Measurements from ENCODE around the gene APOBEC2.

Gene APOBEC2

GRCh38 chr6:41083072-41083471 lies 30.1 kb downstream of the APOBEC2 start:
- no peak for DNase-seq (ENCODE audit: low read depth in 2 of 2, low spot score in 1 of 2)

GRCh38 chr6:41085182-41085581 lies 32.2 kb downstream of the APOBEC2 start:
- no peak for DNase-seq (ENCODE audit: low read depth in 2 of 2, low spot score in 1 of 2)

GRCh38 chr6:41088451-41088850 lies 35.4 kb downstream of the APOBEC2 start:
- DNase-seq (ENCODE audit: low read depth in 2 of 2, low spot score in 1 of 2) = no peak

GRCh38 chr6:41090841-41091761 lies 38.1 kb downstream of the APOBEC2 start:
- DNase-seq (ENCODE audit: low read depth in 2 of 2, low spot score in 1 of 2) = no peak

GRCh38 chr6:41092421-41093140 lies 39.6 kb downstream of the APOBEC2 start:
- DNase-seq (ENCODE audit: low read depth in 2 of 2, low spot score in 1 of 2) = no peak

- no peak for DNase-seq (ENCODE audit: low read depth in 2 of 2, low spot score in 1 of 2)
Measured at GRCh38 chr6:41093729-41094128, 40.7 kb downstream of the APOBEC2 start.

GRCh38 chr6:41097467-41098090 lies 44.6 kb downstream of the APOBEC2 start:
- DNase-seq (ENCODE audit: low read depth in 2 of 2, low spot score in 1 of 2) = no peak

- no peak for DNase-seq (ENCODE audit: low read depth in 2 of 2, low spot score in 1 of 2)
Measured at GRCh38 chr6:41098366-41098765, 45.4 kb downstream of the APOBEC2 start.

- no peak for DNase-seq (ENCODE audit: low read depth in 2 of 2, low spot score in 1 of 2)
Measured at GRCh38 chr6:41100871-41101287, 47.9 kb downstream of the APOBEC2 start.

GRCh38 chr6:41103847-41104246 lies 50.8 kb downstream of the APOBEC2 start:
- DNase-seq (ENCODE audit: low read depth in 2 of 2, low spot score in 1 of 2) = no peak

GRCh38 chr6:41111017-41111416 lies 58.0 kb downstream of the APOBEC2 start:
- DNase-seq (ENCODE audit: low read depth in 2 of 2, low spot score in 1 of 2) = no peak

Data from stimulated activated CD8-positive, alpha-beta memory T cell treated with anti-CD3 and anti-CD28 coated beads, Interleukin-4, amount 100 ng/mL, for 4 hours (primary cell).